HuH-7 (cell line): ENCODE results near the gene CFAP61.
"Not testable (repeated sequence)": the region's sequence is repeated elsewhere in the genome, so short reads cannot be mapped to it uniquely, and the experiment has no call there.

Experiments used
- DNase-seq: peaks from one replicate; pipeline ENCODE4 v3.0.0; 2011; ENCODE audit warnings: low spot score

Gene CFAP61, protein sequence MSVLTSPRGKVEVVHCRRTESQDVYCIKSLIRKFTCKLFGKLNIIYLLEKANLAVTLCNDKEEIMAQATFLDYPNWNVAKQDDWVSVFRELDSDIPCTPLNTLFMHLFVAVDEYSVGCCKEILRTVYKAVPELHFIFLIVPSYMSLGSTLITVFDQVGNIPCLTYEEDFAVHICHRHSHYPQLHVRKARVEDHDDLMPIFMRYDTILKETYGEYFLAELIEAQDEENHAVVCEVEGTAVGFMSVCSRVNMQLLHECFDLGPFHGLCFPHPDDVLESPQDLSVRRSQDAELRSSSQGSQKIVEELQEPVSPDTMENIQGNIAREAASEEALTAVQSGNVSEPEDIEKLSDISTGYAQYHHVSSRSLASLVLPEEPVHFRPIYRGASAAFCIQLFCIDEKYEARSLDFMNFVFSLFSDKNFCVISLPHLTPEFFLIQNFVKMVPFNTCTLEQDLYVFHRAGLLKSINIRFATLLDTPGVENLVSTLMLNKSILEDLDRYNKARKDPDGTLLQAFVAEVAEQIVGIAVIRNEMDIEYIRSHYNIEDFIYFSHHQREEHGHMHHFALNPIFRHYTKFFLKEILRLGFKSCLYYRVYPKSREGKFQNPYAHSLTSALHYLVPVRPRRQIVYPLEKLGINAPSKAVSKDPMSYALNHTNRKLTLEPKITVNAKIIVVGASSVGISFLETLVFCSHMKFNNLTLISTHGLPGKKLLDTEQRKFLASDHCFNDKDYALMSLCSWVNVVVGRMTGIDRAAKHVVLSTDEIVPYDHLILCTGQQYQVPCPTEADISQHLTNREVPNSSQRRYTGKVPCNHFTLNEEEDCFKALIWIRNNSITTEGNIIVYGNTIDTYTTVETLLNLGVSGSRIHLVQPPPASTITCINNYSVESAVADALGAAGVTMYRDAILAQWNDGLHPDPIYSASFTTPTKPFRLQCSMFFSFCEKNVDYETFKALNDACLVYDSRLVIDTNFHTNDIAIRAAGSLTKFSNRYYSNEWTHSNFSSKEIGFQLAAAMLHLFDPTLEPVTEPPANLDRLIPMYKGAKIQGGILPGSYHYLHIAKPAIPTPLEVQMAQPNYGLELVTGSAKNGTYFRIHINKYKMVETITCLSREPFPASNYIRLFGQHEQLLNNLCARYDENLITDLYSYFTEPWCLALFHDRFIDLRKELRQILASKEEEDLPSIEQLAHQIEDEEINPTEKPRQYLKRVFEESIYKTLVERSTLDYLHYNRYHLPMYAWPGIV

DNA sequence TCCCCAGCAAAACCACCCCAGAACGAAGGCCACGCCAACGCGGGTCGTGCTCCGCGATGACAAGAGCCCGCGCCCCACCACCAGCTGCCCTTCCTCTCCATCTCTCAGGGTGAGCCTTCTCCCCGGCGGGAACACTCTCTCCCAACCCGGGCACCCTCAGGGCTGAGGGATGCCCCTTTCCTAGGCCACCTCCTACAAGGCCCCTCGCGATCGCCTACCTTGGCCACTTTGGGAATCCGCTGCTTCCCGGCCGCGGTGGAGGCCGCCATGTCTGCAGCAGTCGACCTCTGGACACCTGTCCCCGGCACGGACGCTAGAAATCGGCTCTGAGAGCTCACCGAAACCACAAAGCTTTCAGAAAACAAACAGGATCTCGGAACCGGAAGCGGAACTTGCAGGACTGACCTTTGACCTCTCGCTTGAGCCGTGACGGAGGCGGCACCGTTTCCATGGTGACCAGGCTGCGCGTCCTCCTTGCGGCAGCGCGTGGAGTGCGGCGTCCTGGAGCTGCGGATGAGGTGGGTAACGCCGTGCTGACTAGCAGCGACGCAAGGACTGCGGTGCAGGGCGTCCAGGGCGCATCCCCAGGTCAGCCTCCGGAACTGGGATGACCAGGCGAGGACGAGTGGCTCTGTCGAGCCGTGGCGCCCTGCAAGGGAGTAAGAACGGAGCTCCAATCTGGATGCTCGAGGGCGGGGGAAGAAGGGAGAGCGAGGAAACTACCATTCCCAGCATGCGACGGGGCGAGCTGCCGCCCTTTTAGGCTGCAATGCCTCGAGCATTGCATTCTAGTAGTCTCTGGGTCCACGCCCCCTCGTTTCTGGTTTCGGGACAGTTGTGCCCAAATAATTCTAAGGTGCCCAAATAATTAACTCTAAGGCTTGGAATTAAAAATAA lies at the start of gene CFAP61, which contains the start of gene CRNKL1:
Gene CFAP61, plus strand, starts transcription at position 459 of the 897 bp plus-strand sequence. CDS start 4,122 bp downstream, outside the sequence.
Gene CRNKL1, minus strand, starts transcription at position 393 of the 897 bp plus-strand sequence. Its CDS starts 124 bp downstream, at position 269.
- peak; percentile 92 for DNase-seq

DNA sequence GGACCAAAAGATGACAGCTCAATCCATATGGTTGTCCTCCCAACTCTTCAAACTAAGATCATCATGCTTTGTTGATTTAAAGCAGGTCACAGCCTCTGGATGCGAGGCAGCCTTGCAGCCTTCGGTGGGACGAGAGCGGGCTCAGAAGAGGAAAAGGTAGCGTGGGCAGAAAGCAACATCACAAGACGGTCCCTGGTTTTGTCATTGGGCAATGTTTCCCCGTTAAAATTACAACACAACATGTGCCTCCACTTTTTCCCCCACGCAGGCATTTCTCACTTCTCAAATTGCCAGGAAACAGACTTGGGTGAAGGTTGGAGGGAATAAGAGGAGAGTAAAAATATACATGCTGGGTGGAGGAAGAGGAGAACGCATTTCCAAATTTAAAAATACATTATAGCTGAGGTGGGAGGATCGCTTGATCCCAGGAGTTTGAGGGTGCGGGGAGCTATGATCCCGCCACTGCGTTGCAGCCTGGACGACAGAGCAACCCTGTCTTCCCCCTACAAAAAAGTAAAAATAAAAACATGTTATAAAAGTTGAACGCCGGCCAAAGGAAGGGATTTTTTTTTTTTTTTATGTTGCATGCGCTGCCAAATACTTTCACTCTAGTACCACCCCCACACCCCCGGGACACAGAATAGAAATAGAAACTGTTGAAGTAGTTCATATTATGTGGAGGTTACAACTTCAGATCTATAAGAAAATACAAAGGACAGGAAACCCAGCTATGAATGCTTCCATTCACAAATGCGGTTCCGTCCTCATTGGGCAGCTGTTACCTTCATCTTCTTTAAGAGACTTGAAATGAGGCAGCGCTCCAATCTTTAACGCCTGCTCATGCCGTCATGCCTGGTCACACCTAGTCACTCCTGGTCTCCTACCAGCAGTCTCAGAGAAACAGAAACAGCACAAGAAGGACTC lies 49.0 kb upstream of the CFAP61 start:
- DNase-seq = no peak

DNA sequence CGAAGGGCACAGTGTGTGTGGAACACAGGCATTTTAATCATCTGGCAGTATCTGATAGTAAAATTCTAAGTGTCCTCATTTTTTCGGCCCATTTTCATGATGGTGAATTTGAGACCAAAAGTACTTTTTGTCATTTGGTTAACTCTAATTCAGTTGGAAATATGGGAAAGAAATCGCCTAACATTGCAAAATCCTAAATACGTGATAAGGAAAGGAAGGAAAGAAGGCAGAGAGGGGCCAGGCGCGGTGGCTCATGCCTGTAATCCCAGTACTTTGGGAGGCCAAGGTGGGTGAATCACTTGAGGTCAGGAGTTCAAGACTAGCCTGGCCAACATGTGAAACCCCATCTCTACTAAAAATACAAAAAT lies 48.4 kb upstream of the CFAP61 start:
- not testable (repeated sequence) for DNase-seq

DNA sequence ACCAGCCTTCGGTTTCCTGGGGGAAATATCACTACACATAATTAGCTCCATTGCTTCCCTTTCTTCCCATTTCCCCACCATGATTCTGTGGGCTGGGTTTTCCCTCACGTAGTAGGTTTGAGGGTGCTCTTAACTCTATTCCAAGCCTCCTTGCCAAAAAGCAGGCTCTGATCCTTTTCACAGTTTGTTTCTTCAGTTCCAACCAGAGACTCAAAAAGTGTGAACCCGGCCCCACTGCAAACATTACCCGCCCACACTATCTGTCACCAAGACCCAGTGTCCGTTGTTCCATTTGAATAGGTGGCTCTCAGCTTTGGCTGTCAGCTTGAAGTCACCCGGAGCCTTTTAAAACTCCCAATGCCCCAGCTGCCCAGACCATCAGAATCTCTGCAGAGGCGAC lies 47.0 kb upstream of the CFAP61 start:
- no peak for DNase-seq

DNA sequence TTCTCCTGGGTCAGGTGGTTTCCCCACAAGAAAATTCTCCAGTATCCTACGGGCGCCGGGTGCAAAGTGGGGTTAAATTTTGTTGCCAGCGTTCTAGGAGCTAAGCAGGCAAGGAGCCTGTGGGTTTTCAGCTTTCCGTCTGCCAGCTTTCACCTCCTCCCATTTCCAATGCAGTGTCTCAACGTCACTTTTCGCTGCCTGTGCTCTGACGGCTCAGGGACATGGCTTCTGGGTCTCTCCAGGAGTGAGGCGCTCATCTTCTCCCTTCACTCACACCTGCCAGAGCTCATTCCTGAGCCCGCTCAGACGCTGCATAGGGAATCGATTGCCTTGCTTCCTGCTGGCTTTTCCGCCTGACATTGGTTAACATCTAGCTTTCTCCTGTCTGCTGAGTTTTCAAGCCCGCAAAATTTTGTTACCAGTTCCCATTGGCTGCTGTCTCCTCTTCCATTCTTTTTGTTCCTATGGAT lies 42.5 kb upstream of the CFAP61 start:
- DNase-seq = no peak

DNA sequence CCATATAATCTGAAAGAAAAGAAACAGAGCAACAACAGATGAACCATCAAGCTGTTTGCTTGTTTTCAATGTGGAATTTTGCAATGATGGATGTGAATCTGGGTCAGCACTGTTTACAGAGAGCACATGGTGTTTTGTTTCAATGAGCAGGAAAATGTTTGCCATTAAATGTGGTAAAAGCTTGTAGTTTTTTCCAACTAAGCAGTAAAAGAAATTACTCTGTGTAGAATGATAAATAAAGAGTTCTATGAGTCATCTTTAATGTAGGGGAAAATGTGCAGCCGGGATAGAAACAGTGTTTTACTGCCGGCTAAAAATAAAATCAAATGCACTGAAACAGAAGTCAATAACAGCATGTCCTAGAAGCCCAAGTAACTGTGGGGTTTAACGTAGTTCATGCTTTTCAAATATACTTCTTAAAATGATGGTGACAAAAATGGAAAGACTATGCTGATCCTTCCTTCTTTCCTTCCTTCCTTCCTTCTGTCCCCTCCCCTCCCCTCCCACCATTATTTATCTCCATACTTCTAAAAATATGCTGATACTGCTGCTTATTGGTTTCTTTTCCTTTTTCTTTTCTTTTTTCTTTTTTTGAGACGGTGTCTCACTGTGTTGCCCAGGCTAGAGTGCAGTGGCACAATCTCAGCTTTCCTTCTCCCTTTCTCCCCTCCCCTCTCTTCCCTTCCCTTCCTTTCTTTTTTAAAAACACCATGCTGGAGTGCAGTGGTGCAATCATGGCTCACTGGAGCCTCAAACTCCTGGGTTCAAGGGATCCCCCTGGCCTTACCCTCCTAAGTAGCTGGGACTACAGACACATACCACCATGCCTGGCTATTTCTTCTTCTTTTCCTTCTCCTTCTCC lies 41.5 kb upstream of the CFAP61 start:
- DNase-seq = no peak

DNA sequence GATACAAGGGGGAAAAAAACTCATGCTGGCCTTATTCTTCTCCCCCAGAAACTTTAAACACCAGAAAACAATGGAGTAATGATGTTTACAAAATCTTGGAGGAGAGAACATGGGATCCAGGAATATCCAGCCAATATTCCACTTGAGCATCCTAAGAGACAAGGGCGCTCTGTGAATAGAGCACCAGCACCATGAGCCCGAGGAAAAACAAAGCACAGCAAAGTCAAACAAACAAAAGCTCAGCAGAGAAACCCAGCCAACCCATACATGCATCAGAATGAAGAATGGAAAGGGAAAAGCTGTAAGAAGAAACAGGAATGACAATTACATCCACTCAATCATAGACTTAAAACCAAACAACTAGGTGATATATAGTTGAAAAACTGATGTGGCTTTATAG lies 39.8 kb upstream of the CFAP61 start:
- no peak for DNase-seq

DNA sequence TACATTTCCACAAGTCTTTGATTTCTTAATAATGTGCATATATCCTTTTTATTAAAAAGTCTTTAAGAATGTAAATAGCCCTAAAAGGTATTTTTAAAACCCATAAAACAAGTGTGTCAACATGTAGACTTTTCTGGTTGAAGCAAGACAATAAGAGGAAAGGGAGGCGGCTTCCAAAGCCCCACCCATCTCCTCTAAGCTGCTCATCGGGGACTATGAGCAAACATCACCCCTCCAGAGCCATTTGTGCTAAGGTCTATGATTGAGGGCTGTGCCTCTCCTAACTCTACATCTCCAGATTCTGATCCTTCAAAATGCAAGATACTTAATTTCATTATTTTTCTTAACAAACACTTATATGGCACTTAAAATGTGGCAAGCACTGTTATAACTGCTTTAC lies 37.7 kb upstream of the CFAP61 start:
- peak; percentile 46 for DNase-seq

DNA sequence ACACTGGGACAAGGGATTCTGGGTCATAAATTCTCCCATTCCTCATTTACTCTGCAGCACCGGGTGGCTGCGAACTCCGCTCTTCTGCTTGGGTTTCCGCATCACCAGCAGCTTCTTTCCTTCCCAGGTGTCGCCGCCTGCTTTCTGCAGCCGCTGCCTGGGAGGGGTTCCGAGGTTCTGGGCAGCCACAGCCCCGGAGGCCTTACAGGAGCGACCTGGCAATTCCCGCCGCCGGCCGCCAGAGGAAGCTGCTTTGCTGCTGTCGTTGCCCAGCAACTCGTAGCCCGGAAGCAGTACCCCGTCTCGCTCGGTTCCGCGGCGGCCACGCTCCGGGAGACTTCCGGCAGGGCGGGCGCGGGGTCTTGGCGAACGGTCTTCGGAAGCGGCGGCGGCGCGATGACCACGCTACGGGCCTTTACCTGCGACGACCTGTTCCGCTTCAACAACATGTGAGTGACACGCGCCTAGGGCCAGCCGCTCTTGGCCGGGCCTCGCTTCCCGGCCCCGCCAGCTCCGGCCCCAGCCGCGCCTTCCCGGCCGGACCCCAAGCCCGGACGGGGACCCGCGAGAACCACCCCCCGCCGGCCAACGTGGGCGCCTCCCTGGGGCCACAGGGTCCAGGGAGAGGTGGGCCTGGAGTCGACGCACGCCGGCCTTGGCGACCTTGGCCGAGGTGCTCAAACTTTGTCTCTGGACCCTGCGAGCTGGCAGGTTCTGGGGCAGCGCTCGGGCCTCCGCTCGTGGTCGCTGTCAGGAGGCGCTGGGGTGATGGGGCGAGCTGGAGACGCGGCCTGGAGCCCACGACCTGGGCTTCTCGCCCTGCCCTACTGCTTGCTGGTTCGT lies 35.1 kb upstream of the CFAP61 start, which contains the start of gene NAA20:
Gene NAA20, plus strand, starts transcription at position 362 of the 843 bp plus-strand sequence. Its CDS starts 35 bp downstream, at position 397.
- peak; percentile 95 for DNase-seq

DNA sequence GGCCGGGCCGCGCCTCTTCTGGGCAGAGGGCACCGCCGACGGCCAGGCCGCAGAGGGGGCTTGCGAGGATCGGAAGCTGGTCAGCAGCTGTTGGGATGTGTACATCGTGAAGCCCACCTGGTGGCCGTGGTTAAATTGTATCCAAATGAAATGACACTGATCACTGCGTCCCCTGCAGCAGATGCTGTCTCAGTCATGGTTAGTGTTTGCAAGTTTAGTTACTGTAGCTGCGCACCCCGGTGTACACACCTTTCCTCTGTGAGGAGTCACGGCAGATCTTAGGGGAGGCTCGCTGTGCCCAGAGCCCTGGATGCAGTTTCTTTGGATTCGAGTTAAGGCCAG lies 34.5 kb upstream of the CFAP61 start:
- DNase-seq = no peak

DNA sequence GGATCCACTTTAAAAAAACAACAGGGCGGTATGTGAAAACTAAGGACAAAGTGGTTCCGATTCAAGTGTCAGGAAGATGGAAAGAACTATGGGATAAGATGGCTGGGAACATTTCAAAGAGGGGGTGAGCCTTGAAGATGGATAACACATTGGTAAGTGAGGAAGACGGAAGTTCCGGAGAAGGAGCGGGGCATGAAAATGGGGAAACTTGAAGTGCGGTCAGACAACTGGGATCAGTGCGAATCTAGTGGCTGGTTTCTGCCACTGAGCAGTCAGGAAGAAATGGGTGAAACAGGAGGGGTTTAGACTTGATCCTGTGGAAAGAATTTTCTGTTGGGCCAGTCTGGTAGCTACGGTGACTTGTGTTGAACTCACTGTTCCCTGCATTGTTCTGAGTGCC lies 34.0 kb upstream of the CFAP61 start:
- no peak for DNase-seq

DNA sequence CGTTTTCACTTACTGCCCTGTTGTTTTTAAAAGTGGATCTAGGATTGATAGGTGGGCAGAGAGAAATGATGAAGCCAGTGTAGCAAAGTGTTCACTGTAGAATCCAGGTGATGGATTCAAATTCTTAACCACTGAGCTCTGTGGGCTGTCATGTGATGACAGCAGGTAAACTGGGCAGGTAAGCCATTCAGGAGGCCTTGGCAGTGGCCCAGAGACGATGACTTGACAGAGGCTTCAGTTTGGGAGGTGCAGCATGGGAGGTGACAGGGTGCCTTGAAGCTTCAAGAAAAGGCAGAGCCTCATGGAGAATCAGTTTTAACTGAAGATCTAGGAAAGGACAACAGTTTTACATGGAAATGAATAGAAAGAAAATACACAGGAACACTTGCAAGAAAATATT lies 33.2 kb upstream of the CFAP61 start:
- DNase-seq = no peak

DNA sequence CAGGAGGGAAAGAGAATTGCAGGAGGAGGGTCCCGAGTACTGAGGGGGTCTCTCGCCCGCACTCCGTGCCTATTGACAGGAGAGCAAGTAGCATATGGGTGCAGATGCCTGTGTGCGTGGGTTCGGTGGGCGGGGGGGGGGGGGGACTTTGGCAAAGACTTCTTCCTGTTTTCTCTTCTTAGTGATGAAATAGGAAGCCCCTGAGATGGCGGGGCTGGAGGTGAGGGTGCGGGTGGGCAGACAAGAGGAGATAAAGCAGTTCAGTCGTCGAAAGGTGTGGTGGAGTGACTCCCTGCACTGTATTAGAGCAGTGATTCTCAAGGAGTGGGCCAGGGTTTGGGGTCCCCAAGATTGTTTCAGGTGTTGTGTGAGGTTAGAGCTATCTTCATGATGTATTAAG lies 31.4 kb upstream of the CFAP61 start:
- DNase-seq = no peak

DNA sequence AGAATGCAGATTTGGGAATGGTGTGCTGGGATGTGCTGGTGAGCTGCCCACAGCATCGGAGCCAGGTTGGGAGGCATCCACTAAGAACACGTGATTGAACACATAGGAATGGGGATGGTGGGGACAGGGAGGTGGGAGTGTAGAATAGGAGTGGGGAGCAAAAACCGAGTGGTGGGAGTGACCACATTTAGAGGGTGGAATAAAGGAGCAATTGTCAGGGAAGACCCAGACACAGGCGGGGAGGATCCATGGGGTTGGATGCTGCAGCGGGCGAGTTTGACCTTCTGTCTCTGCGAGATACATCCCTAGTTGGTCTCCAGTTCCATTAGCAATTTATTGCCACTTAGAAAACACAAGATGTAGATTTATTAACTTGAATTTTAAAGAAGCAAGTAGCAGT lies 30.5 kb upstream of the CFAP61 start:
- DNase-seq = no peak

DNA sequence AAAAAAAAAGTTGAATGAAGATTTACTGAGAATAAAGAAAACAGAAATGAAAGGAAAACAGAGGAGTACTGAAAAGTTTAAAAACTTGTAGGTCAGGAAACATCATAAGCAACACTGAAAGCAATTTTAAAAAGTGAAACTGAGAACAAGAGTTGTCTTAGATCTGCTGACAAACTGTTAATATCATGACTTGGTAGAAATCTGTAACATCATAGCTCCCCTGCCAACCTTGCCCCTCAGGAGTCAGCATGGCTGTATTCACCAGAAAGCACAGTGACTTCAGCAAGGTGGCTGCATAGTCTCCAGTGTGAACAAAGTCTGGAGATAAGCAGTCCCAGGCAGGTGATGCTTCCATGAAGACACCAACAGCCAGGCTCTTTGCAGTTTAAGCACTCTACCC lies 29.8 kb upstream of the CFAP61 start:
- DNase-seq = no peak

DNA sequence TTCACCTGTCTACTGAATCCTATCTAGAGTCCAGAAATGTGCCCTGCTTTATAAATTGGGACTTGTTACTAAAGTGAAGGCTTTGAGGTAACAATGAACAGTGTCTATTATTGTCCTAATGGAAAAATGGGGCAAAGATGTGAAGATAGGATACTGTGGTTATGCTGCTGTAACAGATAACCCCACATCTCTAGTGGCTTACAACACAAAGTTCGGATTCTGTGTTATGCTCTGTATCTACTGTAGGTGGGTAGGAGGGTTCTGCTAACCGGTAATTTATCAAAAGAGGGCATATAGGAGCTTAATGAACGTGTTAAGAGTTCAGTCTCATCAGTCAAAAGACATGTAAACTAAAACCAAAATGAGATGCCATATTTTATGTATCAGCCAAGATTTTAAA lies 28.9 kb upstream of the CFAP61 start:
- DNase-seq = no peak

DNA sequence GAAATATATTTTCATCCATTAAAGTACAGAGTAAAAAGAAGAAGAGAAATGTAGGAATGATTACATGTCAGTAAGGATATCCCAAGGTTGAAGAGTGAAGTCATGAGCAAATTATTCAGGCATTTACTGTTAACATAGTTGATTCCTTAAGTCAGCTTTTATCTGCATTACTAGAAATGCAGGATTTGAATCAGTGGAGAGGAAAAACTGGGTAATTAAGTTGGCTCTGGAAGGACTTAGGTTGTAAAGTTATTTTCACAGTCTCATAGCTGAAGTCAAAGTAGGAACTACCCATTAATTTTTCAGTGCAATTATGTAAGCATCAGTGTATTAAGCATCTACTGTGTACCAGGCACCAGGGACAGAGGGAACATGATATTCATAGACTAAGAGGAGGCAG lies 27.4 kb upstream of the CFAP61 start:
- DNase-seq = no peak

DNA sequence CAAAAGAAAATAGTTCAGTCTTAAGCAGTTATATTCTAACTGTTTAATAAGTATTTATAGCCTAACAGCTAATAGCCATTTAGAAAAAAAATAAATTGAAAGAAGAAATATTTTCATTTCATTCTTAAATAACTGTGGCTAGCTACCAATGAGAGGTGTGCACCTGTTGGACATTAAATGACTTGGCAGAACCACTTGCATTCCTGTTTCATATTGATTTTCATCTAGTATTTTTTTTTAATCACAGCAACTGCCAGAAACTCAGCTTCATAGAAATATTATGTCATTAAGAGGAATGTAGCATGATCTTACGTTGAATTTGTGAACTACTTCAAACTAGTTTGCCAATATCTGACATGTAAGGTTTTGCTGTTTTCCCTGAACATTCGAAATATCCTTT lies 25.0 kb upstream of the CFAP61 start:
- DNase-seq = no peak
